Activated naive CD8-positive, alpha-beta T cell treated with anti-CD3 and anti-CD28 coated beads, Interleukin-2, amount 10 ng/mL, durations not matched to agents 7 days and 5 days (primary cell): ENCODE results near the gene CDH1. TPM values are rescaled to one million over a fixed set of nuclear protein-coding genes. Genes with fewer than 3 reads are reported as not detected.

Source experiments
- ATAC-seq: fragments of 150-1000 bp; cut with Tn5 transposase; one replicate; pipeline ENCODE4 v1.10.0; 2021; ENCODE audit warnings: low read depth, moderate library complexity
- POLR2A ChIA-PET: fragments of 350-600 bp; sonication (Branson Sonifier 250); formaldehyde crosslinking; loops from one replicate; lab custom pipeline; 2021; ENCODE audit warnings: antibody characterized with exemption; lab: Charles Lee
- DNase-seq: peaks from one replicate; pipeline ENCODE4 v3.0.0; 2021
- H3K27ac Mint-ChIP-seq: one replicate; pipeline ENCODE4 v1.8.0; 2022; ENCODE audit warnings: mild to moderate bottlenecking, mixed read lengths
- H3K27me3 Mint-ChIP-seq: one replicate; pipeline ENCODE4 v1.8.0; 2022; ENCODE audit warnings: mild to moderate bottlenecking, moderate library complexity, mixed read lengths
- H3K36me3 Mint-ChIP-seq: one replicate; pipeline ENCODE4 v1.8.0; 2021; ENCODE audit warnings: mild to moderate bottlenecking, mixed read lengths
- H3K4me1 Mint-ChIP-seq: one replicate; pipeline ENCODE4 v1.8.0; 2021; ENCODE audit warnings: mixed read lengths
- H3K4me3 Mint-ChIP-seq: one replicate; pipeline ENCODE4 v1.8.0; 2022; ENCODE audit warnings: mild to moderate bottlenecking, moderate library complexity, mixed read lengths
- H3K9me3 Mint-ChIP-seq: one replicate; pipeline ENCODE4 v1.8.0; 2021; ENCODE audit warnings: mixed read lengths
- total RNA-seq, 2 experiments: library from RNA; stranded (reverse); gene quantifications; one replicate each; pipeline ENCODE4 v1.2.3, GENCODE V29; 2021

The CDH1 gene
- total RNA-seq, 2 experiments from 2014 or later: 0.51 to 0.58 TPM

DNA sequence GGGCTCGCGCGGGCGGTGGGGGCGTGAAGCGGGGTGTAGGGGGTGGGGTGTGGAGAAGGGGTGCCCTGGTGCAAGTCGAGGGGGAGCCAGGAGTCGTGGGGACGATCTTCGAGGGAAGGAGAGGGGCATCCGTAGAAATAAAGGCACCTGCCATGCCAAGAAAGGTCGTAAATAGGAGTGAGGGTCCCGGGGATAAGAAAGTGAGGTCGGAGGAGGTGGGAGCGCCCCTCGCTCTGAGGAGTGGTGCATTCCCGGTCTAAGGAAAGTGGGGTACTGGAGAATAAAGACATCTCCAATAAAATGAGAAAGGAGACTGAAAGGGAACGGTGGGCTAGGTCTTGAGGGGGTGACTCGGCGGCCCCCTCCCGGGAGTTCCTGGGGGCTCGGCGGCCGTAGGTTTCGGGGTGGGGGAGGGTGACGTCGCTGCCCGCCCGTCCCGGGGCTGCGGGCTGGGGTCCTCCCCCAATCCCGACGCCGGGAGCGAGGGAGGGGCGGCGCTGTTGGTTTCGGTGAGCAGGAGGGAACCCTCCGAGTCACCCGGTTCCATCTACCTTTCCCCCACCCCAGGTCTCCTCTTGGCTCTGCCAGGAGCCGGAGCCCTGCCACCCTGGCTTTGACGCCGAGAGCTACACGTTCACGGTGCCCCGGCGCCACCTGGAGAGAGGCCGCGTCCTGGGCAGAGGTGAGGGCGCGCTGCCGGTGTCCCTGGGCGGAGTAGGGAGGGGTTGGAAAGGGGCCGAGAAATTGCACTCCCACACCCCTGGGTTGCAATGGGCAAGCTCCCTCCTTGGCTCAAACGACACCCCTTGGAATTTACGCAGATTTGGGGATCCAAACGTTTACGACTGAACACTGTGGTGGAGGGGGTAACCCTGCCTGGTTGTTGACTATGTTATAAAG lies 888 bp downstream of the CDH1 start:
- peaks cover 30% of the 10 kb centered on the region for H3K27me3 Mint-ChIP-seq
- no peak overlapping the region for H3K27ac Mint-ChIP-seq
- H3K4me3 Mint-ChIP-seq: peak overlapping the region; percentile 59
- DNase-seq: no peak
- no peaks in the 10 kb centered on the region for H3K9me3 Mint-ChIP-seq
- H3K4me1 Mint-ChIP-seq: peaks cover 5% of the 10 kb centered on the region
- POLR2A ChIA-PET: no interaction called here
- H3K36me3 Mint-ChIP-seq: peaks cover 2% of the 10 kb centered on the region
- ATAC-seq: no peak

DNA sequence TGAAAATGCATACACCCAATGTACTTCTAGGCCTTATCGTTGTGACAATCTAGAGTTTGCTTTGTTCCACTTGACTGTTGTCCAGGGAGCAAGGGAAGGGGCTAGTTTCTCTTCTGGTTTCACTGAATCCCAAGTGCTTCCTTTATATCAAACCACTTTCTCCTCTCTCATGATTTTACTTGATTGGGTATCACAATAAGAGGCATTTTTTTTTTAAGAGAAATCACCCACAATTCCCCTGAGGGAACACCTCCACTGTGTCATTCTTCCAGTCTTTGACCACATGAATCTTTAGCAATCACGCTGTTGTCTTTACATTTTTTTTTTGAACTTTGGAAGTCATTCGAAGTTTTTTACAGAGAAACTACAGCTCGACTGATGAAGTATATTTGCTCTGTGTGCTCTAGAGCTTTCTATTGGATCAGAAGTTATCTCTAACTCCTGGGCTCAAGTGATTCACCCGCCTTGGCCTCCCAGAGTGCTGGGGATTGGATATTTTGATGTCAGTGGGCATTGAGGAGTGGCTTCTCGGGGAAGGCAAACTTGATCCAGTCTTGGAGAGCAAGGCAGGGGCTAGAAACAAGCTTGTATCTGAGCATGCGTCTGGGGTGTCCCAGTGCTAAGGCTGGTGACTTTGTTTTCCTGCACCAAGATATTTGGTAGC lies 3.0 kb downstream of the CDH1 start:
- Mint-ChIP-seq H3K4me3 (no peak overlapping the region), H3K27ac (no peak overlapping the region), H3K36me3 (peaks cover 2% of the 10 kb centered on the region), H3K9me3 (no peaks in the 10 kb centered on the region), H3K4me1 (peaks cover 5% of the 10 kb centered on the region), H3K27me3 (peaks cover 25% of the 10 kb centered on the region)
- ATAC-seq: no peak
- DNase-seq: no peak
- POLR2A ChIA-PET: no interaction called here

DNA sequence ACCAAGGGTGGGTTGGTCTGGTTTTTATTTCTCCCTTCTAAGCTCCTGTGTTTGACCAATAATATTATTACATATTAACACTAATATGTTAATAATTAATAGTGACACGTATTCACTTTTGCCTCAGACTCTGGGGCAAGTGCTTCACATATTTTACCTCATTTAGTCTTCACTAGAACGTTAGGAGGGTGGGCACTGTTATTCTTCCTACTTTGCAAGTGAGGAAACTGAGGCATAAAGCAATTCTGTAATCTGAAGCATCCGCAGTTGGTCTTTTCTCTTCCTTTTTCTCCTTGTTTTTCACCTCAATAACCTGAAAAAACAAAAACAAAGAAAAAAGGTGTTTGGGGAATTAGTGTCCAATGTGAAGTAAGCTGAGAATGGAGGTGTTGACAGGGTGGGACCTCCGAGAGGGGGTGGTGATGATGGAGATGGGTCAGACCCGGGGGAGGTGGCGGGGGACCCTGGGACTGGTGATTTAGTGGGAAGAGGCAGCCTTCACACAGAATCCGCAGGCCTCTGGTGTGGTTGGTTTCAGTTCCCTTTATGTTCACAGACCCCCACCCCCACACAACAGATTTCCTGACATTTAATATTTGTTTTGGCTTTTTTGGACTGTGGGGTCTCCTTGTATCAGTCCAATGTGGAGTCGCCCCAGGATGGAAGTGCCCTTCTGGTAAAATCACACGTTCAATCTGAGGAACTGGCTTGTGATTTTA lies 3.7 kb downstream of the CDH1 start:
- H3K9me3 Mint-ChIP-seq: no peaks in the 10 kb centered on the region
- H3K4me3 Mint-ChIP-seq: no peak overlapping the region
- peaks cover 23% of the 10 kb centered on the region for H3K27me3 Mint-ChIP-seq
- POLR2A ChIA-PET: no interaction called here
- DNase-seq (no peak), ATAC-seq (no peak)
- H3K4me1 Mint-ChIP-seq: peaks cover 5% of the 10 kb centered on the region
- H3K36me3 Mint-ChIP-seq: peaks cover 2% of the 10 kb centered on the region
- no peak overlapping the region for H3K27ac Mint-ChIP-seq

DNA sequence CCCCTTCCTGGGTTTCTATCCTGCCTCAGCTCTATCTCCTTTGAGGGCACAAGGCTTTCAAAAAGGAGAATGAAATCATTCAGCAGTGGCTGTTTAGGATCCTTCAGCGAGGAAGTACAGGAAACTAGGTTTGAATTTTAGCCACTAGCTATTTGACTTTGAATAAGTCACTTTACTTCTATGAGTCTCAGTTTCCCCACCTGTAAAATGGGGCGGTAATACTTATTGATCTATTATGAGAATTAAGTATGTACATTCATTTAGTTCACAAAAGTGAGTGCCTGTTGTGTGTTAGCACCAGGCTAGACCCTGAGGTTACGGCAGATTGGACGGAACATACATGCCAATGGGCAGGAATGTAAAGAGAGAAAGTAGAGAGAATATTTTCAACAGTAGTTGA lies 6.6 kb downstream of the CDH1 start:
- H3K4me1 Mint-ChIP-seq: no peaks in the 10 kb centered on the region
- H3K9me3 Mint-ChIP-seq: no peaks in the 10 kb centered on the region
- H3K36me3 Mint-ChIP-seq: no peaks in the 10 kb centered on the region
- H3K27me3 Mint-ChIP-seq: peaks cover 9% of the 10 kb centered on the region
- ATAC-seq (no peak), DNase-seq (no peak)
- no peak overlapping the region for H3K27ac Mint-ChIP-seq
- no peak overlapping the region for H3K4me3 Mint-ChIP-seq
- POLR2A ChIA-PET: no interaction called here

DNA sequence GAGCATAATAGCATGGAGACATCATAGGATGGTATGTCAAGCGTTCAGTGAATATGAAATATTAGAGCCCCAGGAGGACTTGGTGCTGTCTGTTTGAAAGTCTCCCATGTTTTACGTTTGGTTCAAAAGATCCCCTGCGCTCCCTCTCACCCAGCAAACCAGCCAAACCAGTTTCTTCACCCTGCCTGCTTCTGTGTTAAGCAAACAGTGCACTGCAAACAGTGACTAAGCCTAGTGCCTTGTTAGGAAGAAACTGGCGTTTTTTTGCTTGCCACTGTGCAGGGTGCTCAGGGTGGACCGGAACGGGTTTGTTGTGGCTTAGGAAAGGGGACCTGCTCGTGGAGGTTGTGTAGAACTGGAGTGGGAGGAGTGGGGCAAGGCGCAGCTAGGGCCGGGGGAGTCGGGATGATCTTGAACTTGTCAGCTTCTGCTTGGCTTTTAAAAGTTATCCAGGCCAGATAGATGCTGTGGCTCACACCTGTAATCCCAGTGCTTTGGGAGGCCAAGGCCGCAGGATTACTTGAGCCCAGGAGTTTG lies 7.7 kb downstream of the CDH1 start:
- POLR2A ChIA-PET: no interaction called here
- H3K27ac Mint-ChIP-seq: no peak overlapping the region
- no peak for ATAC-seq
- H3K27me3 Mint-ChIP-seq: peaks cover 8% of the 10 kb centered on the region
- no peaks in the 10 kb centered on the region for H3K9me3 Mint-ChIP-seq
- no peaks in the 10 kb centered on the region for H3K36me3 Mint-ChIP-seq
- no peak overlapping the region for H3K4me3 Mint-ChIP-seq
- no peak for DNase-seq
- no peaks in the 10 kb centered on the region for H3K4me1 Mint-ChIP-seq

DNA sequence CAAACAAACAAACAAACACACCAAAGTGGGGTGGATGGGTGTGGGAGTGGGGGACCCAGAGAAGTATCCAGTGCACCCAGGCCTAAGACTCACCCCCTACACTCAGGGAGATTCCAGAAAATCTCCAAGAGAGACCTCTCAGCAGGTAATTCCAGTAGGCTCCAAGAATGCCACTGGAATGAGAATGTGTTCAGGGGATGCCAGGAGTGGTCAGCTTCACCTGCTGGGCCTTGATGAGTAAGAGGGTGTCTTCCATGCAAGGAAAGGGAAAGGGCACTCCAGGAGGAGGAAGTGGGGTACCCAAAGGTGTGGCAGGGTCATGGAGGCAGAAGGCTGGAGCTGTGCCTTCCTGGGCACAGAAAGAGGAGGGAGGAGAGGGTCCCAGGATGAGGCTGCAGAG lies 9.9 kb downstream of the CDH1 start:
- POLR2A ChIA-PET: no interaction called here
- H3K4me1 Mint-ChIP-seq: no peaks in the 10 kb centered on the region
- H3K9me3 Mint-ChIP-seq: no peaks in the 10 kb centered on the region
- no peak overlapping the region for H3K4me3 Mint-ChIP-seq
- H3K27me3 Mint-ChIP-seq: peaks cover 8% of the 10 kb centered on the region
- DNase-seq (no peak), ATAC-seq (no peak)
- H3K27ac Mint-ChIP-seq: no peak overlapping the region
- no peaks in the 10 kb centered on the region for H3K36me3 Mint-ChIP-seq

DNA sequence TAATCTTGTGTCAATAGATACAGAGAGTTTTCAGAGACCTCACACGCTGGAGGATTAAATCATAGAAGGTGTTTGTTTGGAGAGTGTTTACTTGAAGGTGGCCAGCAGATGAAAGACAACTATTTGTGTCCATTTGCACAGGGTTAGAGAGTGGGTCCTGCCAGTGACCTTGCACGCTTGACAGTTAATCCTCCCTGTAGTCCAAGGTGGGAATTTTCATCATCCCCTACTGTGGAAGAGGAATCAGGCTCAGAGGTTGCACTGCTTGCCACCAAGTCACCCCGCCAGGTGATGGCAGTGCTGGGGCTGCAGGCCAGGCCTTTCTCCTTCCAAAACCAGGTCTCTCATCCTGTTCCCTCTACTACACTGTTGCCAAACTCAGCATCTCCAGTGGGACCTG lies 12.3 kb downstream of the CDH1 start:
- POLR2A ChIA-PET: no interaction called here
- H3K36me3 Mint-ChIP-seq: no peaks in the 10 kb centered on the region
- no peaks in the 10 kb centered on the region for H3K9me3 Mint-ChIP-seq
- H3K4me3 Mint-ChIP-seq: no peak overlapping the region
- ATAC-seq: no peak
- peaks cover 13% of the 10 kb centered on the region for H3K4me1 Mint-ChIP-seq
- H3K27me3 Mint-ChIP-seq: peaks cover 4% of the 10 kb centered on the region
- no peak for DNase-seq
- no peak overlapping the region for H3K27ac Mint-ChIP-seq

DNA sequence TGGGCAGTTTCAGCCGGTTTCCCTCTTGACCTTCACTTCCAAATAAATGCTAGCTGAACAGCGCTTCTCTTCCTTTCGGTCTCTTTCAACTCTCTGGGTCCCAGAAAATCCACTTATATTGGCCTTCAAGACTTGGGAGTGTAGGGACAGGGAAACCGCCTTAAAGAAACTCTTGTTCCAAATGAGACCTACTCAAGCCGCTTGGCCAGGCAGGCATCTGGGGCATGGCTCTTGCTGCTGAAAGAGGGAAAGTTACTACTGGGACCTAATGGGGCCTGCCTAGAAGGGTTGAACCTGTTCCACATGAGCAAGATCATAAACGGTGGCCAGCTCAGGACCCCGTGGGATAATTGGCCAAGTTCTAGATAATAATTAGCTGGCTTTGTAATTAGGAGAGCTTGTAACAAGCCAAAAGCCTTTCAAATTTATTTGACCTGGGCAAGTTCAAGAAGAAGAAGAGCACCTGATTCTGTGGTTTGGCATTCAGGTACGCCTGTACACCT lies 13.2 kb downstream of the CDH1 start:
- POLR2A ChIA-PET: no interaction called here

DNA sequence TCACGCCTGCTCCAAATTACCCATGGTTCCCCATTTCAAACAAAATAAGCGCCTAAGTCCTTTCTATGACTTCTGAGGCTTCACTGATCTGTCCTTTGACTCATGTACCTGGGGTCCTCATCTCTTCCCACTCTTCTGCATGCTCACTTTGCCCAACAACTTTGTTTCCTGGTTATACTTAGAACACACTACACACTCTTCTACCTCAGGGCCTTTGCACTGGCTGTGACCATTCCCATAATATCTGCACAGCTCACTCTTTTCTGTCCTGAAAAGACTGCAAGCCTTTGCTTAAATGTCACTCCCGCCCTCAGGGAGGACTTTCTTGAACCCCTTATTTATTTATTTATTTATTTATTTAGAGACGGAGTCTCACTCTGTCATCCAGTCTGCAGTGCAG lies 14.1 kb downstream of the CDH1 start:
- H3K9me3 Mint-ChIP-seq: no peaks in the 10 kb centered on the region
- DNase-seq (no peak), ATAC-seq (no peak)
- POLR2A ChIA-PET: no interaction called here
- H3K36me3 Mint-ChIP-seq: no peaks in the 10 kb centered on the region
- H3K4me1 Mint-ChIP-seq: peaks cover 22% of the 10 kb centered on the region
- no peak overlapping the region for H3K27ac Mint-ChIP-seq
- H3K27me3 Mint-ChIP-seq: peaks cover 4% of the 10 kb centered on the region
- H3K4me3 Mint-ChIP-seq: no peak overlapping the region

More for the DNA sequence above, 13.2 kb downstream of the CDH1 start:
- DNase-seq: no peak
- Mint-ChIP-seq H3K4me3 (no peak overlapping the region), H3K27ac (no peak overlapping the region), H3K4me1 (peaks cover 17% of the 10 kb centered on the region), H3K36me3 (no peaks in the 10 kb centered on the region), H3K27me3 (peaks cover 4% of the 10 kb centered on the region), H3K9me3 (no peaks in the 10 kb centered on the region)
- no peak for ATAC-seq

DNA sequence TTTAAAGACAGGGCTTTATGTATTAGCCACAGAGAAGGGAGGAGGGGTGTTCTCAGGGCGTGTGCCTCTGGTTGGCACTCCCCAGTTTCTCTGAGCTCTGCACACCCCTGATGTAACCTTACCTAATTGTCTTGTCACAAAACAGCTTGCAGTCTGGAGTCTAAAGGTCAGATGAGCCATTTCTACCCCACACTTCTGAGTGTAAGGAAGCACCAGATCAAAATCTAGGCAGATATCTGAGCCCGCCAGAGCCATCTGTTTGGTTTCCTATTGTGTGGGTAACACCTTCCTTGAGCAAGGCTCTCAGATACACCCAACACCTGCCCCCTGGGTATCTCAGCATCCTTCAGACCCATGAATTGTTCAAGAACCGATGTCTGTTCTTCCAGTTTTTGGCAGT lies 15.5 kb downstream of the CDH1 start:
- Mint-ChIP-seq H3K4me1 (peaks cover 32% of the 10 kb centered on the region), H3K27ac (no peak overlapping the region), H3K36me3 (no peaks in the 10 kb centered on the region), H3K4me3 (no peak overlapping the region), H3K9me3 (no peaks in the 10 kb centered on the region), H3K27me3 (peaks cover 1% of the 10 kb centered on the region)
- POLR2A ChIA-PET: interaction anchor here (0.9 kb wide), 1 partner anchor 24 kb away, joined by 3 read pairs; no protein-coding TSS in a partner anchor
- DNase-seq (no peak), ATAC-seq (peak; percentile 62)

DNA sequence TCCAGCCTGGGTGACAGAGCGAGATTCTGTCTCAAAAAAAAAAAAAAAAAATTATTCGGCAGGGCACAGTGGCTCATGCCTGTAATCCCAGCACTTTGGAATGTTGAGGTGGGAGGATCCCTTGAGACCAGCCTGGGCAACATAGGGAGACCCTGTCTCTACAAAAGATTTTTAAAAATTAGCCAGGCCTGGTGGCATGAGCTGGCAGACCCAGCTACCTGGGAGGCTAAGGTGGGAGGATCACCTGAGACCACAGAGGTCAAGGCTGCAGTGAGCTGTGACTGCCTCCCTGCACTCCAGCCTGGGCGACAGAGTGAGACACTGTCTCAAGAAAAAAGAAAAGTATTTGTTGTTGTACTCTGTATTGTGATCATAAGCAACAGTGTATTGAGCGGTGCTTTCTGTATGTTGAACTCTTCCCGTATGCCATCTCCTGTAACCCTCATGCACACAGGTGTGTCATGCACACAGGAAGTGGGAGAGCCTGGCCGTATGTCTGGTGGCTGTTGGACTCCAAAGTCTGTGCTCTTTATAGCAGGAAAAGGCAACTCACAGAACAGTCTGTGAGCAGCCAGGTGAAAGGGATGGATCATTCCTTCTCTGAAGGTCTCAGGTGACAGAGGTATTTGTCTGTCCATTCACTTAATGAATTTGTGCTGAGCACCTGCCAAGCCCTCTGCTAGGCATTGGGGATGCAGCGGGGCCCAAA lies 17.1 kb downstream of the CDH1 start:
- Mint-ChIP-seq H3K36me3 (no peaks in the 10 kb centered on the region), H3K27ac (no peak overlapping the region)

DNA sequence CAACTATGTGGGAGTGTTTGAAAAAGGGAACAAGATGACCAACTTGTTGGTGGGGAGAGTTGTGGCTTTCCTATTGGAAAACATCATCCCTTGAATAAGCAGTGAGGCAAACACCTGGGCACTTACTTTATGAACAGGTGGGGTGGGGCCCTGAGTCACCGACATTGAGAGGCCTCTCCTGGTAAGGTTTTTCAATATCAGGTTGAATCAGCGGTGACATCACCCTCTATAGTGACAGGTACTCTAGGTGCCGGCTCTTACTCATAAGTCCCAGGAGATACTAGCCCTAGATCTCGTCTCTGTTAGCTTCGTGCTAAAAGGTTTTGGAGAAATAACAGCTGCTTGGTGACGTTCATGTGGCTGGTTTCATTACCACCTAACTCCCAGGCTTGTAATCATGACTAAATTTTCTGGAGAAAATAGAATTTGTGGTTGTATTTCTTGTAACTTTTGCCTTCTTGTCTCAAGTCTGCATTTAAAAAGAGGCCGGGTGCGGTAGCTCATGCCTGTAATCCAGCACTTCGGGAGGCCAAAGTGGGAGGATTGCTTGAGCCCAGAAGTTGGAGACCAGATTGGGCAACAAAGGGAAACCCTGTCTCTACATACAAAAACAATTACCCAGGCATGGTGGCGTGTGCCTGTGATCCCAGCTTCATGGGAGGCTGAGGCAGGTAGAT lies 19.3 kb downstream of the CDH1 start:
- DNase-seq: no peak

More for the DNA sequence above, 17.1 kb downstream of the CDH1 start:
- Mint-ChIP-seq H3K9me3 (no peaks in the 10 kb centered on the region), H3K4me1 (peaks cover 36% of the 10 kb centered on the region), H3K27me3 (no peaks in the 10 kb centered on the region), H3K4me3 (no peak overlapping the region)
- POLR2A ChIA-PET: no interaction called here
- ATAC-seq (no peak), DNase-seq (no peak)

More for the DNA sequence above, 19.3 kb downstream of the CDH1 start:
- Mint-ChIP-seq H3K4me3 (no peak overlapping the region), H3K36me3 (no peaks in the 10 kb centered on the region), H3K4me1 (peaks cover 41% of the 10 kb centered on the region), H3K9me3 (no peaks in the 10 kb centered on the region), H3K27me3 (no peaks in the 10 kb centered on the region), H3K27ac (no peak overlapping the region)
- POLR2A ChIA-PET: no interaction called here
- ATAC-seq: peak; percentile 51
